NCI-H187 treated with DMSO at 0.1 percent for 48 hours (cell line): Measurements from ENCODE around the gene ENOX2.
A peak's percentile ranks its signal among the peaks of the same experiment; 100 is the strongest.

Source experiments
- DNase-seq: peaks from one replicate; lab custom pipeline; 2025; lab: John Stamatoyannopoulos, UW

Gene ENOX2

DNA sequence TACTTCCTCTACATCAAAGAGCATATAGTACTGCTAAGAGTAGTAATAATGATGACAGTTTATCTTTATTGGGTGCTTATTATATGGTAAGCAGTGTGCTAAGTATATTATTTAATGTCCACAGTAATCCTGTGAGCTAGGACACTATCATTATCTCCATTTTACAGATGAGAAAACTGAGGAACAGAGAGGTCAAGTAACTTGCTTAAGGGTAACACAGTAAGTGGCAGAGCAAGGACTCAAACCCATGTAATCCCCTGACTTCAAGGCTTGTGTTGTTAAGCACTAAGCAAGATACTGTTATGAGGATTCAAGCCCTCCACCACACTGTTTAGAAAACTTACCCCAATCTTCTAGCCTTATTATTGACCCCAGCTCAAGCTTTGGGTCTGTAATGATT, 202.4 kb downstream of the ENOX2 start:
- DNase-seq, result no peak

DNA sequence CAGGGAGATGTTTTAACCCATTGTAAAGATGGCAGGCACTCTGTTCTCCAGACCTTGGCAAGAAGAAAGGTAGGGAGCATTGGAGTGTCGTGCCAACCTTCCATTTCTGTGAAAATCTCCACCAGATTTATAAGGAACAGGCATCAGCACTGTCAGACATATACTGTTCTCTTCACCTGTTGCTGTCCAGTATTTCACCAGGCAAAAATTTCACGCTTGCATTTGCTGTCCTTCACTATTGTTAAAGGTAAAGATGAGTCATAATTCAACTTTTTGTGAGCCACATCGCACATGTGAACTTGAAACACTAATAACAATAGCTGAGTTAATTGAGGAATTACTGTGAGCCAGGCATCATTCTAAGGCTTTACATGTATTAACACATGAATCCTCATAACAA, 203.4 kb downstream of the ENOX2 start:
- DNase-seq, result no peak

DNA sequence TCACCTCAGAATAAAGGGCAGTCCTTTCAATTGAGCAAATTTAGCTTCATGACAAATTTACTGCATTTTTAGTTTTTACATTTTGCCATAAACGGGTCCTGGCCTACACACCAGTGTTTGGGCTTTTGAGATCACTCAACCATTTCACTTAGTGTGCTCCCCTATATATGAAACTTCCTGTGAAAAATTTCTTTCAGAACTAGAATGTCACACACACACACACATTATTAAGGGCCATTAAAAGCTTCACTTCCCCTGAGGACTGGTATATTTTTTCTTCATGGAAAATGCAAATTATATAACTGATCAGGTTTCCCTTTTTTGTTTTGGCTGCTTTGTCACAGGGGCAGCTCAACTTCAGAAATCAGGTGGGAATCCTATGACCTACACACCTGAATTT, 206.5 kb downstream of the ENOX2 start:
- DNase-seq, result no peak

DNA sequence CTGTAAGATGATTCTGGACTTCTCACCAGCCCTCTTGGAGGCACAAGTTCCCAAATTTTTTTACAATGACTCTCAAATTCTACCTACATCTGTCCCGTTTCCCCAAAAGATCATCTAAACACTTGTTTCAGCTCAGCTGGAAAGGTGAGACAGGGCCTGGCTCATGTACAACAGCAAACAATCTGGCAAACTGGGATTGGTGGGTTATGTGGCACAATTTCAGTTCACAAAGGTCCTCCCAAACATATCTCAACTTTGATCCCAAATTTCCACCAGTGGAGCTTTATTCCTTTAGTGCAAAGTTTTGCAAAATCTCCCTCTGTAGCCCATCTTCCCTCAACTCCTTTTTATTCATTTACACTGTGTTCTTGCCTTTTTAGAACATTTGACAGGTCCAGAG, 207.1 kb downstream of the ENOX2 start:
- no peak for DNase-seq

DNA sequence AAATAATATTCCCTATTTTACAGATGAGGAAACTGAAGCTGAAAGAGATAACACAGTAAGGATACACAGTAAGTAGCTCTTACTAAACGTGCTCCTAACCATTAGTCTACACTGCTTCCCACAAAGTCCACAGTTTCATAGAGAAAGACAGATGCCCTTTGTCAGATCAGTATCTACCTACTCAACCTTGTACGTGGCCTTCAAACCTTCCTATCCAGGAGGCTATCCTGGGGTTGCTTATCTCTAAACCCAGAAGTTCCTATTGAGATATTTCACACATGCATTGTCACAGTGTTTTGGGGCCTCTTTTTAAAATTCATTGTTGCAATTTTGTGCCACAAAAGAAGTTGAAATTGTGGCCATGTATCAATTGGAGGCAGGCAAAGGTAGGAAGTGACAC, 208.0 kb downstream of the ENOX2 start:
- DNase-seq, result no peak

DNA sequence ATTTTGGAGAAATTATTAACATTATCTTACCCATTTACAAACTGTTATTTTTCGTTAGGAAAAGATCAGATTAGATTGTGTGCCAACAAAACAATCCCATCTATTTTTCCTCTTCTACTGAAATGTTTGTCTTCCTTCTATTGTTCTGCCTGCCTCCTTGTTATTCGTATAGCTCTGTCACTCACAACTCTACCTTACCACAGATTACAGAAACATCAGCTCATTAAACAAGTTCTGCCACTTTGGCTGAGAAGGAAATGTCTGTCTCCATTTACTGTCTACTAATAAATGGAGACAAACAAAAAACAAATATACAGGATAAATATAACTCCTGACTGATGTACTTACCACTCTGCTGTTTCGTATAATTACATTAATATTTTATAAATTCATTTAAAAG, 211.4 kb downstream of the ENOX2 start:
- DNase-seq, result no peak

DNA sequence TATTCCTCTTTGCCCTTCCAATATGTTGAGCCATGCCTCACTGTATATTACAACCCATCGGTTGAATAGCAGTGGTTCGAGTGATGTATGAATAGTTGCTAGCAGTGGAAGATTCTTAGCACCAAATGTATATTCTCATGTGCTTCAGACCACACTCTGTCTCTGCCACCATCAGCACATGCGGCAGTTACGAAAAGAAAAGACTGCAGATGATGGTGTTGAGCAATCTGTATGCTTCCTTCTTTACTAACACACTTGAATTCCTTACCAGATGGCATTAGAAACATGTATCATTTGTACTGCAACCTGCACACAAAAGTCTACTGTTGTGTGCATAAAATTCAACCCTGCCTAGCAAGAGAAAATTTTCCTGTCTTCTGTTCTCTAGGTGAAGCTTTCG, 214.6 kb downstream of the ENOX2 start:
- DNase-seq, result no peak

DNA sequence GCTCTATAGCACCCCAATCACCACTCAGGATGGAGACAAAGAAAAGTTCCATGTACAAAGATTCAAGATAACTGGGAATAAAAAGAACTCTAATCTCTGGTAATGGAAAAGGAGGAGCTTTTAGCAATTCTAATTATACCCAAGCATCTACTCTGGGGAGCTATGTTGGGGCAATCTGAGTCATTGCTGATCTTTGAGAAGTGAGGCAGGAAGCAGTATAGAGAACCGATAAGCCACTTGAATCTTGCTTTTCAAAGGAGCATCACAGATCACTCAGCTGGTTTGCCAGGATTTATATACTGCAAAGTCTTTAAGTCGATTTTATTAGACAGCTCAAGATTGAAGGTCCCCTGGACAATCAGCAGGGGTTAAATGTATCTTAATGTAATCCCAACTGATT, 220.0 kb downstream of the ENOX2 start:
- DNase-seq, result no peak

DNA sequence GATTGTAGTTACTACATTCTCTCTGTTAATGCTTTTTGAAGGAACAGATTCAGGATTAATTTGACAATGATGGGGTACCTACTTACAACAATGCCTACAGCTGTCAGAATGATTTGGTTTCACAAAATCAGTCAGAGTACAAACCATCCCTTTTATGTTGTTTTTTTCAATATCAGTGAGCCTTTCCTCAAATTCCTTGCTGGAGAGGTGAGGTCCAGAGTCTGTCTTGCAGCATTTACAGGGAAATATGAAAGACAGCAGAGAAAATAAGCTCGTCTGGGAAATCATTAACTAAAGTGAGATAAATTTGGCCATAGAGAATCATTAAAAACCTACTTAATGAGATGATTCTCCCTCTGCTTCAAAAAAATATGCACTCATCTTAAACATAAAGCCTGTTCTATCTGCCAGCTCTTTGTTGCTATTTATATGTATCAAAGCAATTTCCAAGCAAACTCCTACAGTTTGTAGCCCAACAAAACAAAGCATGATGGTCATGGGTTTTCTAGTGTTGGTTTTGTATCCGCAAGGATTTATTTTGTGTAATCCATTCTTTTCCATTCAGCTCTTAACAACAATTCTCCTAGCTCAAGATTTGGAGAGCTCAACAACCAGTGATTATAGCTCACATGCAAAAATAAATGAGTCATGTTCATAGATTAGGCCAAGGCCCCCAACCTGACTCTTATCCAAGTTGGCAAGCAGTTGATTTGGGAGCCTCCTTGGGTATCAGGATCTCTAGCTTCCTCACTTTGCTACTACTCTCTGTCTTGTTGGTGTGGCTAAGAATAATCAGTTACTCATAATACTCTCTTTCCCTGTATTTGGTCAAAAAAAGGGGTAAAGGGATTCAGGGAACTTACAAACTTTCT, 222.6 kb downstream of the ENOX2 start:
- DNase-seq, result no peak

DNA sequence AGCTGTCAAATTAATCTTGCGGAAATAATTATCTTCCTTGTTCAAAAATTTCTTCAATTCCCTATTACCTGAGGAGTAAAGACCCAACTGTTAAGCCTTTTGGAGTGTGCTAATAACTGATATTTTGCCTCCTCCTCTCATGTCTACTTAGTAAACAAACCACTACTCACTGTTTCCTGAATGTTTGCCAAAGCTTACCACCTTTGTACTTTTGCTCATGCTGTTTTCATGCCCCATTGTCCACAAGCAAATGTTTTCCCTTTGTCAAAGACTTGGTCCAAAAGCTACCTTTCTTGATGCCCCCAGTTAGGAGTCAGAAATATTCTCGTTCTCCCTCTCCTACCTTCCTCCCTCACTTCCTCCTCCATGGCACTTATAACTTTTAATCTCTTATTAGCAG, 226.1 kb downstream of the ENOX2 start:
- DNase-seq, result no peak

DNA sequence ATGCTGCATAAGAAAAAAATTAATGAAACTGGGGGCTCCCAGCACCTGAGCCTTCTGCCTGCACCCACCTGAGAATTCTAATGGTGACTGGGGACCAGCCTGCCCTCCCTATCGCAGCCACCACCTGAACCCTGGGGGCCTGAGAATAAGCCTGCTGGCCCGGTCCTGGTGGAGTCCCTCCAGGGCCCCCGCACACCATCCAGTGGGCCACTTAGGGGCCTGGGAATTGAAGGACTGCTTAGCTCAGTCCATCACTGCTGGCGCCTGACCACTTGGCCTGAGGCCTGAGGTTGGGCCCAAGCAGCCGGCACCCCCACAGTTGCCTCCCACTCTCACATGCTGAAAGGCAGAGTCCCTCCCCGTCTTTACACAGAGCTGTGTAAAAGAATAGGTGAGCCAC, 230.8 kb downstream of the ENOX2 start:
- no peak for DNase-seq

DNA sequence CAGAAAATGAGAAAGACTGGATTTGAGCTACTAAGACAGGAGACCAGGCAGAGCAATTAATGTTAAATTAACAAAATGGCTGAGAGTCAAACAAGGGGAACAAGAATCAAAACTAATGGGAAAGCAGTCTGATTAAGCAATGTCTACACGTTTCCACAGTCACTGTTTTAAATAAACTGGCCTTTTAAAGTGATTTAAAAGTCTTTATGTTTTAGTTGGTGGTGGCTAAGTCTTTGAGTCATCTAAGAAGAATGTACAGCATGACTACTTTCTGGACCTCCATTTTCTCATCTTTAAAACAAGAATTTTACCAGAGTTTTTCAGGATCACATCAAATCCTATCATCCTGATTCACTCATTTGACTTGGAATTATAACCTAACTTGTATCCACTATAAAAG, 233.8 kb downstream of the ENOX2 start:
- no peak for DNase-seq

DNA sequence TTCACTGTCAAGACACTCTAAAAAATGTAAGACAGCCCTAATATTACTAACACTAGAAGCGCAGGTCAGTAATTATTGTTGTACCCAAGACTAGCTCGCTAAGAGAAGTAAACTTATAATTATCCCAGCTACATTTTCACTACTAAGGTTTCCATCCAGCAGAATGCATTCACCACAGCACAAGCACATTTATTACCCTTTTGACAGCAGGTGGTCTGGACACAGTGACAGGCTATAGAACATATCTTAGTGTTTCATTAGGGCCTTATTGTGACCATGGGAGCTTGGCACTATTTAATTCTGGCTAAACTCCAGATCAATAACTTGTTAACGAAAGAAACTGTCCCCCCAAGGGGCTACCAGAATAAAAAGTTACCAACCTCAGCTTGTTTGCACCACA, 237.7 kb downstream of the ENOX2 start:
- DNase-seq, result no peak

DNA sequence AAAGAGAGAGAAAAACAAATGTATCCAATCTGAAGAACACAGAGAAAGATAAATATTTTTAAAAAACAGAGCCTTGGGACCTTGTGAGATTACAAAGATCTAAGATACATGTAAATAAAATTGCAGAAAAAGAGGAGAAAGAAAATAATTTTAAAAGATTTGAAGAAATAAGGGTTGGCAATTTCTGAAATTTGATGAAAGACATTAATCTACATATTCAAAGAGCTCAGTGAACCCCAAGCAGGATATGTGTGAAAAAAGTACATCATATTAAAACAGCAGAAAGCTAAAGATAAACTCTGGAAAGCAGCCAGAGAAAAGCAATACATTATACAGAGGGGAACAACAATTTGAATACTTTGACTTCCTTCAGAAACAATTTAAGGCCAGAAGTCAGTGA, 244.7 kb downstream of the ENOX2 start:
- no peak for DNase-seq

DNA sequence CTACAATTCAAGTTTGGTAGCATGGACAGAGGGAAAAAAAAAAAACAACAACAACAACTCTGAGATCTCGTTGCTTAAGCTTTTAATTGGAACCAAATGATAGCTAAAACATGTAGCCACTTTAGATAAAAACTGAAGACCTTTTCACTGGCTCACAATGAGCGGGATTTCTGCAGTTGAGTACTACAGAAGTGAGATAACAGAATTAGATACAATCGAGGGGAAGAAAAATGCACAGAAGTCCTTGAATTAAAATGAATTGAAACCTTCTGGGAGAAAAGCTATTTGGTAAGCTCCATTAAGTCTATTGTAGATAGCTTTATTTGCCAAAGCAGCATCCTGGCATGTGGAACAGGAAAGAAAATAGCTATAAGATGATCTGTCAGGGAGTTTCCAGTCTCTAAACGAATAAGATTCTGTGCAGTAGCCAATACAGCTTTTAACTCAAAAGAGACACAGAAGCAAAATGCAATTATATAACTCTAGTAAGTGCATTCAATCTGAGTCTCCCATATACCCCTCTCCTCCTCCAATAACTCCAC, 248.5 kb downstream of the ENOX2 start:
- DNase-seq, result no peak

DNA sequence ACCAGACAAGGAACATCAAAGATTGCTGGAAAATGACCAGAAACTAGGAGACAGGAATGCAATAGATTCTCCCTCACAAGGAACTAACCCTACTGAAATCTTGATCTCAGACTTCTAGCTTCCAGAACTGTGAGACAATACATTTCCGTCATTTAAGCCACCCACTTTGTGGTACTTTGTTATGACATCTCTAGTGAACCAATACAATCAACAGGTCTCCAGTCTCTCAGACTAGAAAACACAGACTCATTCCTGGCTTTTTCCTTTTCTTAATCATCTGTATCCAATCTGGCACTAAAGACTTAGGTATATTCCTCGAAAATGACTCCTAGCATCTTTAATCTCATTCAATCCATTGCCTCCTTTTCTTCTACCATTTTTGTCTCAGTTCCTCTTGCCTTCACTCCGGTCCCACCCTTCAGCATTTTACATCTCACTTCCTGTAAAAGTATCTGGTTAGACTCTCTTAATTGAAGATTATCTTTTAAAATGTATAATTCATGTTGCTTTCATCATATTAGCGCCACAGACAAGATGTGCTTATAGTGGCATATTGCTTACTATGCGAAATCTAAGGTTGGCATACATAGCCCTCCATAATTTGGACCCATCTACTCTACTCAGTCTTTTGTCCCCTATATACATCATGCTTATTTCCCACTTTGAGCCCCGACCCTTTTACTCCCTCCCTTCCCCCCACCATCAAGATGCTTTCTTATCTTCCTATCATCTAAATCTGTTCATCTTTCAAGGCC, 250.0 kb downstream of the ENOX2 start:
- DNase-seq, result no peak

DNA sequence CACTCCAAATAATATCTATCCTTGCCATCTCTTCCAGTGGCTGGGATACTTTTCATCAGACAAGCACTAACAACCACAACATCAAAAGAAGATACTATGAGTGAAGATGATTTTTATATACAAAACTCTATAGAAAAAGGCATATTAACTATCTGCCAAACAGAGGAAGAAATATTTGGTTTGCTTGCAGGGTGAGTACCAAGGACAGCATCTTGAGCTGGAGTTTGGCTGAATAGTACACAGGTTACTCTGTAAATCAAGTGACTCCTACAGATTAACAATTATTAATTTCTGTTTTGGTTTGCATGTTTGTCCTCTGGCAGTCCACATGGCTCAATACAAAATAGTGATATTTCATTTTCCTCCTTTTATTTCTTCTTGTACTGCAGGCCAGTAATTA, 253.3 kb downstream of the ENOX2 start:
- DNase-seq, result no peak

DNA sequence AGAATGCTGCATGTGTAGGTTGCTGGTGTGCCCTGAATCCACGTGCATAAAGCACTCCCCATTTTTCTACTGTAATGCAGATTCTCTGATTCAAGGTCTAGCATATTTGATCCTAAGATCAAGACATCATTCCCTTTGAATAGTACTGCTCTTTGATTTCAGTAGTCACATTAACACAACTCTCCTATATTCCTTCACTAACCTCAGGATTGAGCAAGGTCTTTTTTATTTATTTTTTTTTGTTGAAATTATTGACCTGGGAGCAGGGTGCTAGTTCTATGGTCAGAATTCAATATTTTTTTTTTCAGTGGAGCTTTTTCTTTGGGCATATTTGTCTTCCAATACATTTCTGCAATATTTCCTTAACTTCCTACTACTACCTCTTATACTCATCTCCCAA, 255.5 kb downstream of the ENOX2 start:
- no peak for DNase-seq

DNA sequence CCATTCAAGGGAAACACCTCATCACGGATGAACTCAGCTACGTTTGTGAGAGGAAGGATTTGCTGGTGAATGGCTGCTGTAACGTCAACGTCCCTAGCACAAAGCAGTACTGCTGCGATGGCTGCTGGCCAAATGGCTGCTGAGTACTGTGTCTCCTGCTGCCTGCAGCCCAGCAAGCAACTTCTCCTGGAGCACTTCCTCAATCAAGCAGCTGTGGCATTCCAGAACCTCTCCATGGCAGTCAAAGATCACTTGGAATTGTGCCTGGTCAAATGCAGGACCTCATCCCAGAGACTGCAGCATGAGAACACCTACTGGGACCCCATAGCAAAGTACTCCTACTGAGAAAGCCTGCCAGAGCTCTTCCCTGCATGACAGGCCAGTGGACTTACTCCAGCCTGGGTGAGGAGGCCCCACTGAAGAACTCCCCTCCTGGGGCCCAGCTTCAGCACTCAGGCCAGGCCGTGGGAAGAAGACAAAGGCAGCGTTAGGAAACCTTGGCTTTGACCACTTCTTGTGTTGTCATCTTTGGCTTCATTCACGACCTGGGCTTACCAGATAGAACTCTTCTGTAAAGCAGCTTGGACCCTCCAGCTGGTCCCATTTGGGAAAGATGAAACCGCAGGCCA, 256.9 kb downstream of the ENOX2 start:
- no peak for DNase-seq

DNA sequence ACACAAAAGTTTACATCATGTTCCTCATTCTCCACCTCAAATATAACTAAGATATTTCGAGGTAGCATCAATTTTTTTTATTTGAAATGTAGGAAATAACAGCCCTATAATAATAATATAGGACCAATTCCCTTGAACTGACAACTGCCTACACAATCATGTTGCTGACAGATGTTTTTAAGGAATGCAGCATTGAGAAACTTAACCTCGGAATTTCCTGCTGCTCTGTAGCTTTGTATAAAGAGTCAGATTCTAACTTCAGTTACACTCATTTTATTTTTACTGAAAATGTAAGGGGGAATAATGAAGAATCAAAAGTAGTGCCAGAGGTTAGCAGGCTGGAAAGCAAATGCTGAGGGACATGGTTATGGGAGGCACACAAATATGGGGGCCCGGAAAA, 265.4 kb downstream of the ENOX2 start:
- DNase-seq, result no peak

DNA sequence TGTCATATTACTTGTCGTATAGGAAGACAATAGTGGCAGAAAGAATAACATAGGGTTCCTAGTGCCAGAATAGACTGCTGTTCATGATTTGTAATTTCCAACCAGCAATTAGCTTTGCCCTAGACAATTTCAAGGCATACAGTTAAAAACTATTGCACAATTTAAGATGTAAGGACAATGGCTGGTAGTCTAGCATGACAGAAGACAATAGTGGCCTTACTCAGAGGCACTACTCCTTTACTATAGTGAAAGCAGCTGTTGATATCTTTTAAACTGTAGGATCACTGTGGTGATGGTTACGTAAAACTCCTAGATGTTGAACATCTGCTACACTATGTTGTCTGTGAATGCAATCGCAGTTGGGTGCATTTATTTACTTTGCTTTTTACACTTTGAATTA, 266.7 kb downstream of the ENOX2 start:
- no peak for DNase-seq

DNA sequence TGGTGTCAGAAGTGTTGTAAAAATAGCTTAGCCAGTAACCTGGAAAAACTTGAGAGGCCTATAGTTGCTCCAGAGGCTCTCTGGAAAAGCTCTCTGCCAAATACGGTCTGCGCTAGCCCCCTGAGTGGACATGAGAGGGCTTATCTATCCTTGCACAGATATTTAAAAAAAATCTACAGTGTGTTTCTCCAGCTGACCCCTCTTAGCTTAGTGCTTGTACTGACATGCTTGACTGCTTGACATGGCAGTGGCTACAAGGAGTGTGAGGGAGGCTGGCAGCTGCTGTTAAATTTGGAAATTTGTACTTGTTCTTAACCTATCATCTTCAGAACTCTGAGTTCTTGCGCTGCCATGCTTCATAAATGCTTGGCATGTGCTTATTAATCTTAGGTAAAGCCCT, 272.0 kb downstream of the ENOX2 start:
- peak; percentile 50 for DNase-seq

DNA sequence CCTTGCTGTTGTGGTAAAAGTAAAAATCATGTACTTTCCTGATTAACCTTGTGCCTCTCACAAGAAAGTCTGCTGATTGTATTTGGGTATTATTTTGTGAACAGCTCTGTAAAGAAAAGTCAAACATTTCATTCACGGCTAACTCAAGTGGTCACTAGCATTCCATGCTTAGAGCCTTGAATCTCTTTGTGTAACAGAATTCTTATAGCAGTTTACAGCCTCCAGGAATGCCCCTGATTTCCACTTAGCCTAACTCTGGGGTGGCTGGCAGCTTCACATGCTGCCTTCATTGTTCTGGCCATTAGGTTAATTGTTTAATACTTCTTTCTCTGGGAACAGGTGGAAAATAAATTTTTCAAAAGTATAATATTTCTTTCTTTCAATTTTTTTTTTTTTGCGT, 274.5 kb downstream of the ENOX2 start:
- no peak for DNase-seq
